HG03521 (cell line): ENCODE results near the gene PCDHA1.

Source experiments
- ATAC-seq: cut with Tn5 transposase; IDR thresholded peaks from one replicate; pipeline ENCODE4 v1.9.1; 2021; ENCODE audit warnings: mild to moderate bottlenecking, moderate library complexity; ENCODE audit not compliant: unreplicated experiment

PCDHA1 gene

GRCh38 chr5:140916325-140916724 lies 130.4 kb downstream of the PCDHA1 start:
- no peak for ATAC-seq

DNA sequence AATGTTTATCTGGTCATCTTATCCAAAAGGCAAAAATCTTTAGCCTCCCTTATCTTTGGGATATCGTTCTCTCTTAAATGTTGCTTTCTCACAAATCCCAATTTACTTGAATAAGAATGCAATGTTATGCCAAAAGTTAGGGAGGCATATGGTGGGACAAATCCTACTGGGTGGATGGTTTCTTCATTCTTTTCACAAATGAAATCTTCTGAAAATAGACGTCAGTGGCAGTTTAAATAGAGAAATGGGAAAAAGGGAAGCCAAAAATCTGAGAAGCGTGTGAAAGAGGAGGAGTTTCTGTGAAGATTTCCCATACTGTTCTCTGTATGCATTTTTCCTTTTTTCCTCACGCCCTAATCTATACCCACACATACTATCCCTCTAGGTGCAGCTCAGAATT lies 137.7 kb downstream of the PCDHA1 start:
- no peak for ATAC-seq

- ATAC-seq: no peak
Measured at GRCh38 chr5:140925806-140926442, 140.0 kb downstream of the PCDHA1 start, which contains the start of gene PCDHAC1. TSS of gene PCDHAC1 (plus strand) at chr5:140926299. CDS start at chr5:140926893, 594 bp downstream.

- no peak for ATAC-seq
Measured at GRCh38 chr5:140926443-140927227, 140.7 kb downstream of the PCDHA1 start.

DNA sequence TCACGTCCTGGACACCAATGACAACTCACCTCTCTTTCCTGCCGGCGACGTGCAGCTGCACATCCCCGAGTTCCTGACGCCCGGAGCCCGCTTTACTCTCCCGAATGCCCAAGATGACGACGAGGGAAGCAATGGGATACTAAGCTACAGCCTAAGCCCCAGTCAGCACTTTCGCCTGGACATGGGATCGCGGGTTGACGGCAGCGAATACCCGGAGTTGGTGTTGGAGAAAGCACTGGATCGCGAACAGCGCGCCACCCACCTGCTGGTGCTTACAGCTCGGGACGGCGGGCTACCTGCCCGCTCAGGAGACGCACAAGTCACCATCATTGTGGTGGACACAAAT lies 141.3 kb downstream of the PCDHA1 start:
- ATAC-seq: no peak

GRCh38 chr5:140934964-140935606 lies 149.1 kb downstream of the PCDHA1 start:
- no peak for ATAC-seq

GRCh38 chr5:140946578-140946977 lies 160.6 kb downstream of the PCDHA1 start:
- no peak for ATAC-seq

DNA sequence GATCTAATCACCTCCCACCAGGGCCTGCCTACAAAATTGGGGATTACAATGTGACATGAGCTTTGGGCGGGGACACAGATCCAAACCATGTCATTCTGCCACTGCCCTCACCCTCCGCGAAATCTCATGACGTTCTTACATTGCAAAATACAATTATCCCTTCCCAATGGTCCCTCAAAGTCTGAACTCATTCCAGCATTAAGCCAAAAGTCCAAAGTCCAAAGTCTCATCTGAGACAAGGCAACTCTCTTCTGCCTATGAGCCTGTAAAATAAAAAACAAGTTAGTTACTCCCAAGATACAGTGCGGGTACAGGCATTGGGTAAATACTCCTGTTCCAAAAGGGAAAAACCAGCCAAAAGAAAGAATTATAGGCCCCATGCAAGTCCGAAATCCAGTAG lies 165.7 kb downstream of the PCDHA1 start:
- no peak for ATAC-seq

DNA sequence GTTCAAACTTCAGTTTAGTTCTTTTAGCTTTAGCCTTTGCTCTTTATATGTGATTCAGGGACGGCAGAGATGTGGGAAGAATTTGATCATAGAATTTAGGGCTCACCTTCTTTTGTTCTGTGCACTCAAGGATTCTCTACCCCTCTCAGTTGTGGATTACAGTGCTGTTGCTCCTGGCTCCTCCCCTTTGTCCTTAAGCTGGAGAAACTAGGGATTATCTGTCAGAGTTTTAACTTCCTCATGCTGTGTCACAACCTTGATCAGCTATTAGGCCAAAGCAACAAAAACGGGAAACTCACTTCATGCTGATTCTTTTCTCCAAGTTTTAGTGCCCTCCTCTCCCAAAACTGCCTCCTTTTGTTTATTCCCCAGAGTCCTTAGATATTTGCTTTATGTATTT lies 167.3 kb downstream of the PCDHA1 start:
- ATAC-seq: no peak

GRCh38 chr5:140962190-140962589 lies 176.2 kb downstream of the PCDHA1 start:
- ATAC-seq: no peak

DNA sequence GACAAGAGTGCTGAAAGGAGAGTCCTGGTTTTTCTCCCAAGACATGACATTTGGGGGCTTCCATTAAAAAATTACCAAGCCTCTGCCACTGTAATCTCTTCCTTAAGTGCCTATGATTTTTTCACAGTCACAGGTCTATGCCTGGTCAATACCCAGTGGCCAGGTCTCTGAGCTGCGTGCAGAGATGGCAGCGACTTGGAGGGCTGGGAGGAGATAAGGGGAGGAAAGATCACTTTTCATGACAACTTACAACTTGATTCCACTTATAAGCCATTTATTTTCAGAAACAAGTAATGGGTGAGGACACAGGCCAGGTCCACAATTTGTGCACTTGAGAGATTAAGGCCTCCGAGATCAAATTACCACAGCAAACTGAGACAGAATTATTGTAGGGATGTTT lies 178.4 kb downstream of the PCDHA1 start:
- ATAC-seq: no peak

- ATAC-seq: no peak
Measured at GRCh38 chr5:140965905-140966292, 180.0 kb downstream of the PCDHA1 start.

DNA sequence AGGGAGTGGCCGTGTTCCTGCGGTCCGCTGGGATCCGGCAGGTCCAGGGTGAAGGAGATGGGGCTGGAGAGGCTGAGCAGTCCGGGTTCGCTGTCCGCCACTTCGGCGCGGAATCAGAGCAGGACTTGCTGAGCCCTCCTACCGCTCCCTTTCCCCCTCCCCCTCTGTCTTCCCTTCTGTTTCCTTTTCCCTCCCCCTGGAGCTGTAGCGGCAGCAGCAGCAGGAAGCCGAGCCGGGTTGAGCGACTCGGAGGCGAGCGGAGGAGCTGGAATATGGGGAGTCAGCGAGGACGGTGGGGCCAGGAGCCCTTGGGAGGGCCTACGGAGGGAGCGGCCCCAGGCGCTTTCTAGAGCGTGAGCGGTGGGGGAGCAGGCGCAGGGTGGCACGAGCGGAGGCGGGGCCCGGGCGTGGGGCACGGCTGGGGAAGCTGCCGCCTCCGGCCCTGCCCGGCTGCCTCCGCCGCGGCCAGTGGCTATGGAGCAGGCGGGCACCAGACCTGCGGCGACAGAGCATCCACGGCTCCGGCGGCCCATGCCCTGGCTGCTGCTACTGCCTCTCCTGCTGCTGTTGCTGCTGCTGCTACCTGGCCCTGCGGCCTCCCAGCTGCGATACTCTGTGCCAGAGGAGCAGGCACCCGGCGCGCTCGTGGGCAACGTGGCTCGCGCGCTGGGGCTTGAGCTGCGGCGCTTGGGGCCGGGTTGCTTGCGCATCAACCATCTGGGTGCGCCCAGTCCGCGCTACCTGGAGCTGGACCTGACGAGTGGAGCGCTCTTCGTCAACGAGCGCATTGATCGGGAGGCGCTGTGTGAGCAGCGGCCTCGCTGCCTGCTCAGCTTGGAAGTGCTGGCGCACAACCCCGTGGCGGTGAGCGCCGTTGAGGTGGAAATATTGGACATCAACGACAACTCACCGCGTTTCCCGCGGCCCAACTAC lies 180.6 kb downstream of the PCDHA1 start, which contains the start of gene PCDHAC2:
PCDHAC2 (plus strand) TSS at position 184 of the 933 bp plus-strand sequence; CDS start at position 475, 291 bp downstream.
- no peak for ATAC-seq

- no peak for ATAC-seq
Measured at GRCh38 chr5:140967226-140967893, 181.4 kb downstream of the PCDHA1 start.

DNA sequence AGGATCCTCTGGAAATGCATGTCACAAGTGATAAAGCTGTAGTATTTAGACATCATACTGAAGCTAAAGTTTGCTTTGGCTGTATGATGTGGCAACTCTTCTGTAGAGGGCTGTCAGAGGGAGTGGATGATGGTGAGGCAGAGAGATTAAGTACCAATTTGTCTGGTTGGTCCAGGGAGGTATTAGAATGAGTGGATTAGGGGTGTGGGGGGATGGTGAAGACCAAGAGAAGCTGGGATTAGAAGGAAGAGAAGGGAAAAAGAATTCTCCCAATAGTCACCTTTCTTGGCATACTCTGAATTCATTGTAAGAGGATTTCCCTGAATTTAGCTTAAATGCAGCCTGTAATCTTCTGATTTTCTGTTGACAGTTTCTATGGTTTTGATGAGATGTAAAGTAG lies 183.9 kb downstream of the PCDHA1 start:
- no peak for ATAC-seq

- no peak for ATAC-seq
Measured at GRCh38 chr5:140973550-140973949, 187.6 kb downstream of the PCDHA1 start.

DNA sequence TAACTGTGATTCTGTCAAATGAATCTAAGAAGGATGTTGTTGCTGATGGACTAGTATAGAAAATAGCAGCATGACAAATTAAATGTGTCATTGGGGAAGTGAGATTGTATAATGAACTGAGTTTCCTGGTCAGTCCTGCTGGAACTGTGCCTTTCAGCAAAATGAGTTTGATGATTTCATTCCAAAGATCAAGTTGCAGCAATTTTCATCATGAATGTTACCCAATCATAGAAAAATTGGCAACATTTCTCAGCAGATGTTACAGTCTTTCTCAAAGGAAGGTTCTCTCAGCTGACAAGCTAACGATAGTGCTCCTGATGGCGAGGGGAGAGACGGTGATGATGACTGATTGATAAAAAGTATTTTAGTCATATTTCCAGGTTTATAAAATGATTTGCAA lies 191.1 kb downstream of the PCDHA1 start:
- no peak for ATAC-seq

DNA sequence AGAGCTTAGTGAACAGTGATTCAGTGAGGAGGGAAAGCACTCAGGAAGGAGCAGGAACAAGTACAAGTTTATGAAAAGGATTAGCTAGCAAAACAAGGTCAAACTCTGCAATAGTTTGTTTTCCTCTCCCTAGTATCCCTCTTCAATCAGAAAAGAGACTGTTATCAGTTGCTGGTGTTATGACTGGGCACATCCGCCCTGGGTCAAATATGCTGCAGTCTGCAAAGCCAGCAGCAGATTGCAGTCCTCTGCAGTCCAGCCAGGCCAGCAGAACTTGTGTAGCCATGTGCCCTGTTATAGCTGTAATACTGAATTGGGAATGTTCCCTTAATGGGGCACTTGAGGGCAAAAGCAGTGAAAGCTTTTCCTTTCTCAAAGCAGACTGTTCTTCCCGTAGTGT lies 192.3 kb downstream of the PCDHA1 start:
- ATAC-seq: no peak

GRCh38 chr5:140978983-140979382 lies 193.0 kb downstream of the PCDHA1 start:
- no peak for ATAC-seq

GRCh38 chr5:140982083-140982716 lies 196.3 kb downstream of the PCDHA1 start:
- ATAC-seq: no peak
